ACC112 (cell line): ENCODE data around the gene PGLYRP2.

ENCODE experiments used
- H2AFZ ChIP-seq: fragments of 200-600 bp; sonication (generic); one replicate; pipeline ENCODE4 v1.6.0; 2017; ENCODE audit warnings: antibody characterized with exemption, low read length; ENCODE audit not compliant: unreplicated experiment
- H3K27ac ChIP-seq: fragments of 200-600 bp; sonication (generic); 2 replicates; pipeline ENCODE4 v1.5.1; 2014; ENCODE audit warnings: low read depth, mild to moderate bottlenecking, antibody characterized with exemption, low read length, moderate library complexity
- H3K27me3 ChIP-seq: fragments of 200-600 bp; sonication (generic); 2 replicates; pipeline ENCODE4 v1.6.1; 2014; ENCODE audit warnings: mild to moderate bottlenecking, antibody characterized with exemption, low read length, moderate library complexity, mixed read lengths; ENCODE audit not compliant: insufficient read depth
- H3K36me3 ChIP-seq: fragments of 200-600 bp; sonication (generic); 2 replicates; pipeline ENCODE4 v1.6.1; 2016; ENCODE audit warnings: mild to moderate bottlenecking, antibody characterized with exemption, low read length, moderate library complexity, mixed read lengths; ENCODE audit not compliant: insufficient read depth
- H3K4me1 ChIP-seq: fragments of 200-600 bp; sonication (generic); one replicate; pipeline ENCODE4 v1.6.1; 2016; ENCODE audit warnings: low read length, mixed read lengths; ENCODE audit not compliant: insufficient read depth, unreplicated experiment, control insufficient read depth
- H3K4me3 ChIP-seq: fragments of 200-600 bp; sonication (generic); 2 replicates; pipeline ENCODE4 v1.5.1; 2014; ENCODE audit warnings: mild to moderate bottlenecking, low read depth, low read length
- H3K79me2 ChIP-seq: fragments of 200-600 bp; sonication (generic); one replicate; pipeline ENCODE4 v1.6.0; 2016; ENCODE audit warnings: low read length; ENCODE audit not compliant: control insufficient read depth, unreplicated experiment, insufficient read depth

The PGLYRP2 gene

DNA sequence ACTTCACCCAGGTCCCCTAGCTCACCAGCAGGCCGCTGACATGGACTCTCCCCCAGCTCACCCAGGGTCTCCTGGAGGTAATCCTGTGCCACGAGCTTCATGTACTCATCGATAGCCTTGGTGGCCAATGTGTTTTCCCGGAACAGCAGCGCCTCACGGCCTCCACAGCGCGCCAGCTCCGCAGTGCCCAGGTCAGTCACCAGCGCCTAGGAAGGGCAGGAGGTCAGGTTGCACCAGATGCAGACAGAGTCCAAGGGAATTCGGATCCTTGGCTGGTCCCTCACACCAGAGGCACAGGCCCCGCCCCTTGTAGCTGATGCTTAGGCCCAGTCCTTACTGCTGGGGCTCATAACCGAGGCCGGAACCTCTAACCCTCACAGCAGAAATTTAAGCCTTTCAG, 22.9 kb downstream of the PGLYRP2 start:
- Histone ChIP-seq H3K79me2 (no peaks in the 10 kb centered on the region), H3K27ac (no peak overlapping the region), H2AFZ (no peak overlapping the region), H3K4me1 (no peaks in the 10 kb centered on the region), H3K27me3 (peaks cover 22% of the 10 kb centered on the region), H3K4me3 (no peak overlapping the region), H3K36me3 (no peaks in the 10 kb centered on the region)

- Histone ChIP-seq H2AFZ (no peak overlapping the region), H3K79me2 (no peaks in the 10 kb centered on the region), H3K27me3 (peaks cover 22% of the 10 kb centered on the region), H3K36me3 (no peaks in the 10 kb centered on the region), H3K4me1 (no peaks in the 10 kb centered on the region), H3K4me3 (no peak overlapping the region), H3K27ac (no peak overlapping the region)
These were observed 23.3 kb downstream of the PGLYRP2 start for GRCh38 chr19:15455996-15456395.

GRCh38 chr19:15453906-15454860, 25.1 kb downstream of the PGLYRP2 start:
- Histone ChIP-seq H2AFZ (no peak overlapping the region), H3K27ac (no peak overlapping the region), H3K79me2 (no peaks in the 10 kb centered on the region), H3K36me3 (no peaks in the 10 kb centered on the region), H3K4me3 (no peak overlapping the region), H3K27me3 (peaks cover 22% of the 10 kb centered on the region), H3K4me1 (no peaks in the 10 kb centered on the region)

- H3K4me3 ChIP-seq: peak overlapping the region; percentile 74
- H3K79me2 ChIP-seq: no peaks in the 10 kb centered on the region
- no peak overlapping the region for H3K27ac ChIP-seq
- H3K36me3 ChIP-seq: no peaks in the 10 kb centered on the region
- H3K27me3 ChIP-seq: peaks cover 19% of the 10 kb centered on the region
- H2AFZ ChIP-seq: peak overlapping the region; percentile 60
- no peaks in the 10 kb centered on the region for H3K4me1 ChIP-seq
These were observed 26.2 kb downstream of the PGLYRP2 start for GRCh38 chr19:15453091-15453578.

GRCh38 chr19:15452111-15453047, 26.9 kb downstream of the PGLYRP2 start:
- Histone ChIP-seq H3K27ac (no peak overlapping the region), H3K27me3 (peaks cover 13% of the 10 kb centered on the region), H3K79me2 (no peaks in the 10 kb centered on the region), H3K4me3 (peak overlapping the region; percentile 74), H2AFZ (peak overlapping the region; percentile 60), H3K4me1 (no peaks in the 10 kb centered on the region), H3K36me3 (no peaks in the 10 kb centered on the region)

GRCh38 chr19:15450528-15450890, 28.8 kb downstream of the PGLYRP2 start:
- H3K27me3 ChIP-seq: no peaks in the 10 kb centered on the region
- no peaks in the 10 kb centered on the region for H3K4me1 ChIP-seq
- H3K79me2 ChIP-seq: no peaks in the 10 kb centered on the region
- H3K27ac ChIP-seq: no peak overlapping the region
- H3K36me3 ChIP-seq: no peaks in the 10 kb centered on the region
- H2AFZ ChIP-seq: peak overlapping the region; percentile 50
- H3K4me3 ChIP-seq: no peak overlapping the region

GRCh38 chr19:15449620-15450527, 29.4 kb downstream of the PGLYRP2 start, which contains the start of gene WIZ:
TSS of gene WIZ (minus strand) at chr19:15449956. CDS start at chr19:15448307, 1,649 bp downstream.
- no peaks in the 10 kb centered on the region for H3K79me2 ChIP-seq
- no peaks in the 10 kb centered on the region for H3K36me3 ChIP-seq
- no peak within 1 kb of the TSS for H3K27ac ChIP-seq
- H3K4me1 ChIP-seq: no peaks in the 10 kb centered on the region
- H2AFZ ChIP-seq: peak within 1 kb of the TSS; percentile 50
- peak within 1 kb of the TSS; percentile 73 for H3K4me3 ChIP-seq
- no peaks in the 10 kb centered on the region for H3K27me3 ChIP-seq

- H2AFZ ChIP-seq: peak overlapping the region; percentile 50
- H3K4me1 ChIP-seq: no peaks in the 10 kb centered on the region
- H3K4me3 ChIP-seq: peak overlapping the region; percentile 73
- H3K36me3 ChIP-seq: no peaks in the 10 kb centered on the region
- H3K79me2 ChIP-seq: no peaks in the 10 kb centered on the region
- no peaks in the 10 kb centered on the region for H3K27me3 ChIP-seq
- no peak overlapping the region for H3K27ac ChIP-seq
These were observed 30.3 kb downstream of the PGLYRP2 start for GRCh38 chr19:15448778-15449619.

DNA sequence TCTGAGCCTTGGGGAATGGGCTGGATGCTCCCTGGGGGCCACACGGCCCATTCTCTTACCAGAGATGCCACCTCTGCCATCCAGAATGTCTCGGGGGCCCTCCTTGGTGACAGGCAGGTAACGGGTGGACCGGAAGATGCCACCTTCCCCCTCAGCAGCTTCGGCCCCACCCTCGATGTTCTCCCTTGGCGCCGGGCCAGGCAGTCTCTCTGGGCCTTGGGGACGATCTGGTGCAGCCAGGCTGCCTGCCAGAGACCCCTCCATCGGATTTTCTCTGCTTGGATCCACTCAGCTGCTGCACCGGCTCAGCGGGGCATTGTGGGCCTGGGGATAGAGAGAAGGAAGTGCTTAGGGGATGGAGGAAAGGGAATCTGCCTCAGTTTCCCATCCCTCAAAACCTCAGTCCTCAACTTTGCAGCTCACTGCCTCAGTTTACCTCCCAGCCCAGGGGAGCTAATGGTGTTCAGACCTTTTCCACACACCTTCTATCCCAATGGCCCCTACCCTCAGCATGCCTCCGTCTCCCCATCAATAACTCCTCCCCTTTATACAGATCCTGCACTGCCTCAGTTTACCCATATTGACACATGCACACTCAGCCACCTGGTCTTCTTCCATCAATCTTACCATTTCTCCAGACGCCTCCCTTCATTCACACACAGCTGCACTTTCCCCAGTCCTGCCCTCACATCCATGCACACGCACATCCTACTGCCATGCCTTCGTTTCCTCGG, 31.1 kb downstream of the PGLYRP2 start:
- Histone ChIP-seq H3K4me3 (no peak overlapping the region), H3K36me3 (no peaks in the 10 kb centered on the region), H3K27me3 (no peaks in the 10 kb centered on the region), H3K27ac (no peak overlapping the region), H2AFZ (no peak overlapping the region), H3K4me1 (no peaks in the 10 kb centered on the region), H3K79me2 (no peaks in the 10 kb centered on the region)
